ENCODE data around the gene AJM1. TPM values are rescaled to one million over a fixed set of nuclear protein-coding genes. Genes with fewer than 3 reads are reported as not detected.
"Not testable (repeated sequence)": the region's sequence is repeated elsewhere in the genome, so short reads cannot be mapped to it uniquely, and the experiment has no call there.

The AJM1 gene
- polyA plus RNA-seq, 3 donors: 1.2 to 4.0 (median 1.7) TPM

- WGBS, 3 donors: 92 to 95% (median 95%) methylated on average over 31 of the region's 31 CpGs
These were observed 13.7 kb upstream of the AJM1 start for GRCh38 chr9:136828474-136829140.

DNA sequence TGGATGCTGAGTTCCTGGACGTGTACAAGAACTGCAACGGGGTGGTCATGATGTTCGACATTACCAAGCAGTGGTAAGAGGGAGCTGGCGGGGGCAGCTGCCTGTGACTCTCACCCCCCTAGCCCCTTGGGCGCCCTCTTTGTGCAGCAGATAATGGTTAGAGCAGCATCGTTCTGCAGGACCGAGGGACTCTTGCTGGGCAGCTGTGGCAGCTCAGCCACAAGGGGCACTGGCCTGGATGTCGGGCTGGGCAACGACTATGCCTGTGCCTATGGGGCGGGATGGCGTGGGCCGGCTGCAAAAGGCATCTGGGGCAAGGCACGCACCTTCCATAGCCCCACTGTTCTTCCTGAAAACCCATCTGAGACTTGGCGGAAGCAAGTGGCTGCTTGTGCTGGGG lies 12.9 kb upstream of the AJM1 start:
- WGBS, 3 donors: 92 to 95% (median 94%) methylated on average over 14 of the region's 14 CpGs
- no peak overlapping the region for H3K27ac ChIP-seq (ENCODE audit: low read depth, low read length)

More at GRCh38 chr9:136828474-136829140, 13.7 kb upstream of the AJM1 start:
- no peak overlapping the region for H3K27ac ChIP-seq (ENCODE audit: low read depth, low read length)

DNA sequence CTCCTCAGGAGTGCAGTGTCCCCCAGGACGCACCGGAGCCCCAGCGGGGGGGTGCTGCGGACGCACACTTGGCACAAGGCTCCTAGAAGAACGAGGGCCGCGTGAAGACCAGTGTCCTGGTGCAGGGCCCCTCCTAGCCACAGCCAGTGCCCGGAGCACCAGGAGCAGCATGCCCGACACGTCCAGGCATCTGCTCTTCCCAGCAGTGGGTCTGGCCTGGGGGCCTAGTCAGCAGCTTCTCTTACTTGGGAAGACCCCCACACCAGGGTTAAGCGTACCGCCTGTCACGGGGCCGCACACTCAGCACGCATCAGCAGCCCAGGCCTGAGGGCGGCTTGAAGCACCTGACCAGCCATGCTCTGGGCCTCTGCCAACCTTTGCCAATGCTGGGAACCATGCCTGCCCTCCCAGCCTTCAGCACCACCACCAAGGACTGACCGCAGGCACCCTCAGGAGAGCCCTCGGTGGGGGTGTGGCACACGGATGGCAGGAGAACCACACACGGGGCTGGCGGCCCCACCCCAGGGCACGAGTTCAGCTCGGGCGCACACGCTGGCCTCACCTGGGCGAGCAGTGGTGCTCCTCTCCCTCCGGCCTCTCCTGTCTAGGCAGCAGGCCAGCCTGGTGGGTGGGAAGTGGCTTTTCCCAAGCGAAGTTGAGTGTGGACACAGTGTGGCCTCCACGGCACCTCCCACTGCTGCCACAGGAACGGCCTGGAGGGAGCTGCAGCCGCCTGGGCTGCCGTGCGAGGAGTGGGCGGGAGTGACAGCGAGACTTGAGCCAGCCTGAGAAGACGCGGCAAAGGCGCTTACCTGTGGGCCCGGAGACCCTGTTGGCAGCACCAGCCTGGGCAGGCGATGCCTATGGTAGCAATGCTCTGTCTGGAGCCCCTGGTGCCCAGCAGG lies 12.0 kb upstream of the AJM1 start:
- H3K27ac ChIP-seq (ENCODE audit: low read depth, low read length): no peak overlapping the region
- 89 to 92% (median 90%) methylated on average over 41 of the region's 41 CpGs for WGBS, 3 donors

- 82 to 93% (median 82%) methylated on average over 30 of the region's 30 CpGs for WGBS, 3 donors
- H3K27ac ChIP-seq (ENCODE audit: low read depth, low read length): no peak overlapping the region
These were observed 11.1 kb upstream of the AJM1 start for GRCh38 chr9:136831002-136831719.

DNA sequence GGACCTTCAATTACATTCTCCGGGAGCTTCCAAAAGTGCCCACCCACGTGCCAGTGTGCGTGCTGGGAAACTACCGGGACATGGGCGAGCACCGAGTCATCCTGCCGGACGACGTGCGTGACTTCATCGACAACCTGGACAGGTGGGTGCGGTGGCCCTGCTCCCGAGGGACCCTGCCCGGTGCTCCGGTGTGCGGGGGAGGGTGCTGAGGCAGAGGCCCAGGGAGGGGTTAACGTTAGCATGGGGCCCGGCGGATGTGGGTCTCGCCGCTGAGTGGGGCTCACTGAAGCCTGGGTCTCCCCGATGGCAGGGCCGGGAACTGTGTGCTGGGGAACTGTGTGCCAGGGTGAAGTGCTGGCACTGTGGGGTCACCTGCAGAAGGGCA lies 10.6 kb upstream of the AJM1 start:
- no peak overlapping the region for H3K27ac ChIP-seq (ENCODE audit: low read depth, low read length)
- WGBS, 3 donors: 89 to 92% (median 91%) methylated on average over 21 to 23 of the region's 23 CpGs

DNA sequence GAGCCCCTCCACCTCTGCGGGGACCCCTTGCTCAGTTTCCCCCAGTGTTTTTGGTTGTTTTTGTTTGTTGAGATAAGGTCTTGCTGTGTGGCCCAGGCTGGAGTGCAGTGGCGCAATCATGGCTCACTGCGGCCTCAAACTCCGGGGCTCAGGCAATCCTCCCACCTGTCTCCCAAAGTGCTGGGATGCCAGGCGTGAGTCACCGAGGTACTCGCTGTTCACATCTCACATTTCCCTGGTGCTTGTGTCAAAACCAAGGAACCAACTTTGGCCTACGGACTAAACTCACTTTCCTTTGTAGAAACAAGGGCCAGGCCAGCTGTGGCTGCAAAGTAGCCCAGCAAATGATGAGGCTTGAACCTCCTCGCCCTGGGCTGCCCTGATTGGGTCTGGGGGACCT lies 9.7 kb upstream of the AJM1 start:
- 86 to 94% (median 91%) methylated on average over 9 of the region's 9 CpGs for WGBS, 3 donors
- no peak overlapping the region for H3K27ac ChIP-seq (ENCODE audit: low read depth, low read length)

DNA sequence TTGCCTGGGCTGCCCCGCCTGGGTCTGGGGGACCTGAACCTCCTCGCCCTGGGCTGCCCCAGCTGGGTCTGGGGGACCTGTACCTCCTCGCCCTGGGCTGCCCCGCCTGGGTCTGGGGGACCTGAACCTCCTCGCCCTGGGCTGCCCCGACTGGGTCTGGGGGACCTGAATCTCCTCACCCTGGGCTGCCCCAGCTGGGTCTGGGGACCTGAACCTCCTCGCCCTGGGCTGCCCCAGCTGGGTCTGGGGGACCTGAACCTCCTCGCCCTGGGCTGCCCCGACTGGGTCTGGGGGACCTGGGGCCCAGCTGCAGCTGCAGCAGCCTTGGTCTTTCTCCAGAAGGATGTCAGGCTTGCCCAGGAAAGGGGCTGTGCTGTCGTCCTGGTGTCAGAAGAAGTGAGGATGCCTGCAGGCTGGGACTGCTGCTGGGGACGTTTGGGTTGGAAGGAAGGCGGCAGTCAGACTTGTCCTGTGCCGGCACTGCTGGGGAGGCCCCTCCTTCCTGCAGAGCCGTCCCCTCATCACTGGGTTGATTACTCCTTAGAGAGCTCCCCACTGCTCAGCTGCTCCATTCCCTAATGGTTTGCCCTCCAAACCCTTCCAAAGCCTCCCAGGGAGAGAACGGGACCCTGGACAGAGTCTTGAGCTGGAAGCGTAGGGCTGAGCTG lies 8.8 kb upstream of the AJM1 start:
- 86 to 90% (median 89%) methylated on average over 15 to 16 of the region's 16 CpGs for WGBS, 3 donors
- H3K27ac ChIP-seq (ENCODE audit: low read depth, low read length): not testable (repeated sequence)

- 91 to 95% (median 93%) methylated on average over 36 of the region's 36 CpGs for WGBS, 3 donors
- no peak overlapping the region for H3K27ac ChIP-seq (ENCODE audit: low read depth, low read length)
These were observed 6.9 kb upstream of the AJM1 start for GRCh38 chr9:136835162-136835931.

DNA sequence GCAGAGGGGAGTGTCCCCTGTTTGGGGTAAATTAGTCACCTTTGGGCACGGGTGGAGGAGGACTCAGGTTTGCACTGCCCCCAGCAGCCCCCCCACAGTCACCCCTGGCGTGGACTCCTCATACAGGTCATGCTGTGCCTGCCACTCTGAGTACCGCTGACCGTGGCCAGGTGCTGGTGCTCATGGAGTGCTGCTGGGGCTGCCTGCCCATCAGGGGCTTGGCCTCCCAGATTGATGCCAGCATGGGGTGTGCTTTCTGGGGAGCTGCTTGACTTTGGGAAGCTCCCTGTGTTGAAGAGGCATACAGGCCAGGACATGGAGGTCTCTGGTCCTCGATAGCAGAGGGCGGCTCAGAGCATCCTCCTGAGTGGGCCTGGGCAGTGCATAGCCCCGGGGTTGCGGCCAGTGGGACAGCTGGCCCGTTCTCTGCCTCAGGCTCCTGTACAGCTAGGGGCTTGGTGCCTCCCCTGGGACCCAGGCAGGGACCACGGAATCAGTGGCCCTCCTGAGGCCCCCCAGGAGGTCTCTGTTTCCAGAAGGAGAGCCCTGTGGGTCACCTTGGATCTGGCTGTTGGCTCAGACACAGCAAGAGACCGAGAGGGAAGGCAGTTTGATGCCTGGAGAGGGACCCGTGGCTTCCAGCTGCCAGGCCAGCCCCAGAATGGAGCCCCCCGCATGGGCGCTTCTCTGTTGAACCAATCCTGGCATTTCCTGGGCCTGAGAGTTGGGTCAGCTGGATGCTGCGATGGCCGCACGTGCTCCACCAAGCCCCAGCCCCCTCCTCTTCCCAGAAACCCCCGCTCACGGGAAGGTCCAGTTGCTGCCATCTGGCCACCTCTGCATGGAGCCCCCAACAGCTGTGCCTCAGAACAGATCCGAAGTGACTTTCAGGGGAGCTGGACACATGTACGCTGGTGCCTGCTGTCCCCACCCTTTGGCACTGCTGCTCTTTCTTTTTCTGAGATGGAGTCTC lies 6.1 kb upstream of the AJM1 start:
- H3K27ac ChIP-seq (ENCODE audit: low read depth, low read length): no peak overlapping the region
- 89 to 92% (median 89%) methylated on average over 19 to 21 of the region's 21 CpGs for WGBS, 3 donors

GRCh38 chr9:136837146-136837855 lies 5.0 kb upstream of the AJM1 start:
- no peak overlapping the region for H3K27ac ChIP-seq (ENCODE audit: low read depth, low read length)
- WGBS, 3 donors: 89 to 91% (median 90%) methylated on average over 22 to 27 of the region's 27 CpGs

DNA sequence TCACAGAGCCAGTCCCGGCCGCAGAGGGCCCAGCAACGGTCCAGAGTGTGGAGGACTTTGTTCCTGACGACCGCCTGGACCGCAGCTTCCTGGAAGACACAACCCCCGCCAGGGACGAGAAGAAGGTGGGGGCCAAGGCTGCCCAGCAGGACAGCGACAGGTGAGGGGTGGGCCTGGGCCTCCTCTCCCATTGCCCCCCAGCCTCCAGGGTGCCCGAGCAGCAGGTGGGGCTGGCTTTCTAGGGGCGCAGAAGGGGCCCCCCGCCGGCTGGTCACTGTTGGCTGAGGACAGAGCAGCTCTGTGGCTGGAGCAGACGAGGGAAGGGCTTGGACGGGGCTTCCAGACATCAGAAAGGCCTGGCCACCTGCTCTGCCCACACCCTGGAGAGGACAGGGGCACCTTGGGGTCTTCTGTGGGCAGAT lies 4.4 kb upstream of the AJM1 start:
- 88 to 95% (median 90%) methylated on average over 15 of the region's 15 CpGs for WGBS, 3 donors
- not testable (repeated sequence) for H3K27ac ChIP-seq (ENCODE audit: low read depth, low read length)

DNA sequence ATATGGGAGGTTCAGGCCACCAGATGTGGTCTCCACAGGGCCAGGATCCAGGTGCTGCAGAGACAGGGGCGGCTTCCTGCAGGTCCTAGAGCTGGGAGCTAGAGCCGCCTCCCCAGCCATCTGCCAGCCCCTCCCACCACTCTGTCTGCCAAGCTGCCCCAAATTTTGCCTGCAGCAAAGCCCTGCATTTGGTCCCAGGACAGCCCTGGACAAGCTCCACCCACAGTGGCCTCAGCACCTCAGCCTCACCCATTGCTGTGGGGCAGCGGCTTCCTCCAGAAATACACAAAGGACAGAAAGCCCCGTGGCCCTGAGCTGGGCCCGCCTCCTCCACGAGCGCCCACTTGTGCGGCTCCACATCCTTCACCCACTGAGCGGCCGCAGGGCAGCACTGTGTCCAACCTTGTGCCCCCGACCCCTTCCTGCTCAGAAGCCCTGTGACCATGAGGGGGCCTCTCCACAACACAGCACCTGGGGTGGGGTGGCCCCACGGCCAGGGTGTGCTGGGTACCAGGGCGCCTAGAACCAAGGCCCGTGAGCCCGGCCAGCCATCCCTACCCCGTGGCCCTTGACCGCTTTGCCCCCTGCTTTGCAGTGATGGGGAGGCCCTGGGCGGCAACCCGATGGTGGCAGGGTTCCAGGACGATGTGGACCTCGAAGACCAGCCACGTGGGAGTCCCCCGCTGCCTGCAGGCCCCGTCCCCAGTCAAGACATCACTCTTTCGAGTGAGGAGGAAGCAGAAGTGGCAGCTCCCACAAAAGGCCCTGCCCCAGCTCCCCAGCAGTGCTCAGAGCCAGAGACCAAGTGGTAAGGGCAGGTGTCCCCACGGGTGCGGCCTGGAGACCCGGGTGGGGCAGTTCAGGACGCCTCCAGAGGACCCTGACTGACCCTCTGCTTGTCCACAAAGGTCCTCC lies 3.7 kb upstream of the AJM1 start:
- no peak overlapping the region for H3K27ac ChIP-seq (ENCODE audit: low read depth, low read length)
- 83 to 91% (median 85%) methylated on average over 28 to 29 of the region's 29 CpGs for WGBS, 3 donors

GRCh38 chr9:136839229-136840139 lies 2.8 kb upstream of the AJM1 start:
- H3K27ac ChIP-seq (ENCODE audit: low read depth, low read length): no peak overlapping the region
- WGBS, 3 donors: 86 to 91% (median 87%) methylated on average over 36 of the region's 36 CpGs

DNA sequence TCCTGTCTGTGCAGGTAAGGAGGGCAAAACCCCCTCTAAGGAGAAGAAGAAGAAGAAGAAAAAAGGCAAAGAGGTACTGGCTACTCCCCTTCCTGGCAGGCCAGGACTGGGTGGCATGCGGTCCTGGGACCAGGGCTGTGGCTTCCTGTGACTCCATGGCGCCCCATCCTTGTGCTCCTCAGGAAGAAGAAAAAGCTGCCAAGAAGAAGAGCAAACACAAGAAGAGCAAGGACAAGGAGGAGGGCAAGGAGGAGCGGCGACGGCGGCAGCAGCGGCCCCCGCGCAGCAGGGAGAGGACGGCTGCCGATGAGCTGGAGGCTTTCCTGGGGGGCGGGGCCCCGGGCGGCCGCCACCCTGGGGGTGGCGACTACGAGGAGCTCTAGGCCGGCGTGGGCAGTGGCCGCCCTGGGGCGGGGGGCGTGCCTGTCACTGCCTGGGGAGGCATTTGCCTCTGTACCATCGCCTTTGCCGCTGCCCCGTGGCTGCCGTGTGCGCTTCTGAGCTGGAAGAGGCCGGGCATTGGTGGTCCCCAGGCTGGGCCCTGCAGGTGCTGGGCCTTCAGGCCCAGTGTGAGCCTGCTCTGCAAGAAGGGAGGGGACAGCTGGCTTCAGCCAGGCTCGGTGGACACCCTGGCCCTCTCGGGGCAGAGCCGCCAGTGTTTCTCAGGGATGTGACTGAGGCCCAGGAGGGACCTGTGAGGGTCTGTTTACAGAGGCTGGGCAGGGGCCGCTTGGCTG lies 2.0 kb upstream of the AJM1 start:
- no peak overlapping the region for H3K27ac ChIP-seq (ENCODE audit: low read depth, low read length)
- WGBS, 3 donors: 59 to 78% (median 75%) methylated on average over 31 to 32 of the region's 32 CpGs
